DND-41 (cell line): ENCODE results near the gene RIN3.

Experiments used
- ATAC-seq: fragments of 200-7000 bp; cut with Tn5 transposase; 3 replicates; pipeline ENCODE4 v1.9.1; 2021; ENCODE audit warnings: low read depth; ENCODE audit not compliant: insufficient read depth
- DNase-seq: peaks from one replicate; pipeline ENCODE4 v3.0.0-alpha.2; 2020
- H2AFZ ChIP-seq: 2 replicates; pipeline ENCODE4 v1.6.0; 2012; ENCODE audit warnings: low read depth, low read length
- H3K27ac ChIP-seq: 2 replicates; pipeline ENCODE4 v1.5.1; 2012; ENCODE audit warnings: low read length, inconsistent platforms
- H3K27me3 ChIP-seq: fragments of 200-600 bp; sonication (generic); 2 replicates; pipeline ENCODE4 v1.6.0; 2012; ENCODE audit warnings: low read length, mild to moderate bottlenecking, inconsistent platforms; ENCODE audit not compliant: insufficient read depth, poor library complexity
- H3K36me3 ChIP-seq: 2 replicates; pipeline ENCODE4 v1.5.1; 2012; ENCODE audit warnings: low read length, inconsistent platforms; ENCODE audit not compliant: insufficient read depth
- H3K4me1 ChIP-seq: 2 replicates; pipeline ENCODE4 v1.5.1; 2012; ENCODE audit warnings: mild to moderate bottlenecking, low read length; ENCODE audit not compliant: insufficient read depth
- H3K4me2 ChIP-seq: 2 replicates; pipeline ENCODE4 v1.6.0; 2012; ENCODE audit warnings: mild to moderate bottlenecking, moderate library complexity, low read length, inconsistent platforms; ENCODE audit not compliant: insufficient read depth
- H3K4me3 ChIP-seq, 2 experiments: fragments of 200-600 bp in 1 of 2; shearing (Covaris generic) in 1 of 2; 2 replicates each; pipeline ENCODE4 v1.5.1; 2012 to 2016; ENCODE audit warnings: inconsistent platforms in 2 of 2, low read length in 2 of 2, mild to moderate bottlenecking in 2 of 2, low read depth in 1 of 2, moderate library complexity in 1 of 2
- H3K79me2 ChIP-seq: 2 replicates; pipeline ENCODE4 v1.6.0; 2012; ENCODE audit warnings: low read length, inconsistent platforms; ENCODE audit not compliant: insufficient read depth
- H3K9ac ChIP-seq: 2 replicates; pipeline ENCODE4 v1.6.0; 2012; ENCODE audit warnings: low read depth, mild to moderate bottlenecking, inconsistent platforms, low read length, moderate library complexity
- H3K9me3 ChIP-seq: 2 replicates; pipeline ENCODE4 v1.5.1; 2012; ENCODE audit warnings: low read length, moderate library complexity, mild to moderate bottlenecking, inconsistent platforms; ENCODE audit not compliant: insufficient read depth, severe bottlenecking
- H4K20me1 ChIP-seq: 2 replicates; pipeline ENCODE4 v1.6.0; 2012; ENCODE audit warnings: low read length; ENCODE audit not compliant: insufficient read depth
- EZH2 ChIP-seq: IDR thresholded peaks from 3 replicates; pipeline ENCODE4 v1.6.1; 2012; ENCODE audit warnings: borderline replicate concordance, low read depth, mild to moderate bottlenecking, moderate library complexity, low read length, inconsistent platforms; ENCODE audit not compliant: severe bottlenecking
- TF ChIP-seq, protein P1 (sequence below): IDR thresholded peaks from 2 replicates; pipeline ENCODE4 v1.5.1; 2012; ENCODE audit warnings: borderline replicate concordance, low read length, moderate library complexity, mild to moderate bottlenecking; ENCODE audit not compliant: poor library complexity, severe bottlenecking; ENCODE audit errors: extremely low read depth

RIN3 gene

DNA sequence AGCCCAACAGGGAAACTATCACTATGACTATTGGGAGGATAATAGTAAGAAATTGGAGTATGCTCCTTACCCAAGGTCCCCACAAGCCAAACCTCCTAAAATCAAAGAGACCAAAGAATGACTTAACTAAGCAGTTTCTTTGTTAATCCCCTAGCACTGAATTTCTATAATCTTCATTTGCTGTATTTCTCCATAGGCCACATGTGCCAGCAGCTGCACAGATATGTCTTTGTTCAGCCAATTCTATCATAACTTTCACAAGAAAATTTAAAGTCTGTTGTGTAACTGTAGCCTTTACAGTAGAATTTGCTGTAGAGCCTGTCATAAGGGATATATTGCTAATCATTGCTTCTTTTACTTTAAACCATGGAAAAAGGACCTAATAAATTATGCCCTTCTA is 104.0 kb downstream of the RIN3 start:
- Histone ChIP-seq H3K9ac (no peak overlapping the region), H4K20me1 (no peaks in the 10 kb centered on the region), H3K27me3 (no peaks in the 10 kb centered on the region), H3K4me3 (no peak overlapping the region), H3K27ac (no peak overlapping the region), H3K4me1 (peaks cover 9% of the 10 kb centered on the region), H3K79me2 (no peaks in the 10 kb centered on the region), H3K36me3 (no peaks in the 10 kb centered on the region), H3K9me3 (peaks cover 8% of the 10 kb centered on the region), H3K4me2 (no peak overlapping the region), H2AFZ (no peak overlapping the region)
- TF ChIP-seq EZH2 = no peak
- TF ChIP-seq, protein P1, sequence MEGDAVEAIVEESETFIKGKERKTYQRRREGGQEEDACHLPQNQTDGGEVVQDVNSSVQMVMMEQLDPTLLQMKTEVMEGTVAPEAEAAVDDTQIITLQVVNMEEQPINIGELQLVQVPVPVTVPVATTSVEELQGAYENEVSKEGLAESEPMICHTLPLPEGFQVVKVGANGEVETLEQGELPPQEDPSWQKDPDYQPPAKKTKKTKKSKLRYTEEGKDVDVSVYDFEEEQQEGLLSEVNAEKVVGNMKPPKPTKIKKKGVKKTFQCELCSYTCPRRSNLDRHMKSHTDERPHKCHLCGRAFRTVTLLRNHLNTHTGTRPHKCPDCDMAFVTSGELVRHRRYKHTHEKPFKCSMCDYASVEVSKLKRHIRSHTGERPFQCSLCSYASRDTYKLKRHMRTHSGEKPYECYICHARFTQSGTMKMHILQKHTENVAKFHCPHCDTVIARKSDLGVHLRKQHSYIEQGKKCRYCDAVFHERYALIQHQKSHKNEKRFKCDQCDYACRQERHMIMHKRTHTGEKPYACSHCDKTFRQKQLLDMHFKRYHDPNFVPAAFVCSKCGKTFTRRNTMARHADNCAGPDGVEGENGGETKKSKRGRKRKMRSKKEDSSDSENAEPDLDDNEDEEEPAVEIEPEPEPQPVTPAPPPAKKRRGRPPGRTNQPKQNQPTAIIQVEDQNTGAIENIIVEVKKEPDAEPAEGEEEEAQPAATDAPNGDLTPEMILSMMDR = no peak
- ATAC-seq (no peak), DNase-seq (no peak)

DNA sequence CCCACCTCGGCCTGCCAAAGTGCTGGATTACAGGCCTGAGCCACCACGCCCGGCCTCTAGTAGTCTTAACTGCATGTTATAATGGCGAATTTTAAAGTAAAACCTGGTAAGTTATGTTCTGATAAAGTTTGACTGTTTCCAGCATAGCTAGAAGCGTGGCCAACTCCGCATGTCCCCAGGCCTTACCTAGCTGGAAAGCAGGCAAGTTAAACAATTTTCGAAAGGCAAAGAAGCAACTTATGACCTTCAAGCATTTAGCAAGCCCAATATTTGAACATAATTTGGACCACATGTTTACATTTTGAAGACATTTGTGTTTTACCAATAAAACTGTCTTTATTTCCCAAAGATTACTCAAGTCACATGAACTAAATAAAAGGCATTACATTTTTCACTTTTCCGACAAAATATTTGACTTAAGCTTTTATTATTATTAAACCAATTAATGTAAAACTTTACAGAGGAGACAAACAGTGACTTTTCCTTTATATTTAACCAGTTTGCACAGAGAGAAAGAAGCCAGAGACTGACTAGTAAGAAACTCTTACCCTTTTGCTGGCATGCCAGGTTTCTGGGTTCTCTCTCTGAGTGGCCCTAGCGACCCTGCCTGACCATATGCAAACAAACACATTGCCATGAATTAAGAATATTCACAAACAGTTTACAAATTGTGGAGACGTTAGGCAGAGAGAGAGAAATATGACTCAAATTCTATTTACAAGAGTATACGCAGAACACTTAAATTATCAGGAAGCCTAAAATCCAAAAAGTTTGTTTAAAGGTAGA is 106.3 kb downstream of the RIN3 start:
- Histone ChIP-seq H2AFZ (no peak overlapping the region), H3K9ac (no peak overlapping the region), H3K27ac (no peak overlapping the region), H3K4me2 (no peak overlapping the region), H3K27me3 (no peaks in the 10 kb centered on the region), H3K4me1 (peaks cover 9% of the 10 kb centered on the region), H3K4me3 (no peak overlapping the region), H3K36me3 (no peaks in the 10 kb centered on the region), H3K9me3 (peaks cover 10% of the 10 kb centered on the region), H3K79me2 (no peaks in the 10 kb centered on the region), H4K20me1 (no peaks in the 10 kb centered on the region)
- TF ChIP-seq, protein P1 = no peak
- no peak for TF ChIP-seq EZH2
- ATAC-seq = no peak
- DNase-seq = no peak

DNA sequence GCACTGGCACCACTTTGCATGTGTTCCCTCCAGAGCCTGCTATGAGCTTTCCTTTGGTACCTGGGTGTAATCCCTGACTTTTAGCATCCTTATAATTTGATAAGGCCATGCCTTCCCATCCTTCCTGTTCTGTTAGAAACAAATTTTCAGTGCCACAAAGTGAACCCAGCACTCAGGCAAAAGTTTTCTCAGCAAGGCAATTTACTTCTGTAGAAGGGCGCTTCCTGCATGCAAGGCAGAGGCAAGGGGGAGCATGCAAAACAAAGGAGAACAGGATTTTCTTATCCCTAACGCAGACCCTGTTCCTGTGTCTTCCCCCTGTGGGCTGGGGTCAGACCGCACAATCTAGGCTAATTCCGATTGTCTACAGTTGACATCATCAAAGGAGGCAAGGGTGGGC is 108.7 kb downstream of the RIN3 start:
- no peak for TF ChIP-seq EZH2
- TF ChIP-seq, protein P1 = no peak
- no peaks in the 10 kb centered on the region for H3K36me3 ChIP-seq
- H4K20me1 ChIP-seq = no peaks in the 10 kb centered on the region
- no peaks in the 10 kb centered on the region for H3K27me3 ChIP-seq
- peaks cover 16% of the 10 kb centered on the region for H3K9me3 ChIP-seq
- no peak overlapping the region for H3K4me2 ChIP-seq
- H3K4me3 ChIP-seq = no peak overlapping the region
- no peak overlapping the region for H3K27ac ChIP-seq
- no peaks in the 10 kb centered on the region for H3K79me2 ChIP-seq
- no peak for ATAC-seq
- H2AFZ ChIP-seq = no peak overlapping the region
- H3K4me1 ChIP-seq = no peaks in the 10 kb centered on the region
- DNase-seq = no peak
- no peak overlapping the region for H3K9ac ChIP-seq
